Right renal cortex interstitium (tissue), 3 donors: ENCODE results near the gene RABGGTA. TPM values are rescaled to one million over a fixed set of nuclear protein-coding genes. Genes with fewer than 3 reads are reported as not detected.
A peak's percentile ranks its signal among the peaks of the same experiment; 100 is the strongest.
"Not testable (repeated sequence)": the region's sequence is repeated elsewhere in the genome, so short reads cannot be mapped to it uniquely, and the experiment has no call there.

Source experiments
- DNase-seq, 3 donors: peaks; one replicate each; pipeline ENCODE4 v3.0.0-alpha.2; 2013; ENCODE audit warnings: low read depth in 3 of 3, low spot score in 2 of 3
- polyA plus RNA-seq, 3 donors: library from polyadenylated mRNA; unstranded; fragments of 120-200 nt; gene quantifications; one replicate each; pipeline ENCODE4 v1.2.1, GENCODE V29; 2013; ENCODE audit not compliant: insufficient read length in 3 of 3

RABGGTA gene
- polyA plus RNA-seq, 3 donors = 18.2 to 19.0 (median 18.5) TPM

DNA sequence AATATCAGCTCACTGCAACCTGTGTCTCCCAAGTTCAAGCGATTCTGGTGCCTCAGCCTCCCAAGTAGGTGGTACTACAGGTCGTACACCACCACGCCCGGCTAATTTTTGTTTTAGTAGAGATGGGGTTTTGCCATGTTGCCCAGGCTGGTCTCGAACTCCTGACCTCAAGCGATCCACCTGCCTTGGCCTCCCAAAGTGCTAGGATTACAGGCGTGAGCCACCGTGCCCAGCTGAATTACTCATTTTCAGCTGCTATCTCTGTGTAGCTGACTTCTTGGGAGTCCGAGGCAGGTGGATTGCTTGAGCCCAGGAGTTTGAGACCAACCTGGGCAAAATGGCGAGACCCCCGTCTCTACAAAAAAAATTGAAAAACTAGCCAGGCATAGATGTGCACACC, 26.0 kb downstream of the RABGGTA start:
- DNase-seq = not testable (repeated sequence)

DNA sequence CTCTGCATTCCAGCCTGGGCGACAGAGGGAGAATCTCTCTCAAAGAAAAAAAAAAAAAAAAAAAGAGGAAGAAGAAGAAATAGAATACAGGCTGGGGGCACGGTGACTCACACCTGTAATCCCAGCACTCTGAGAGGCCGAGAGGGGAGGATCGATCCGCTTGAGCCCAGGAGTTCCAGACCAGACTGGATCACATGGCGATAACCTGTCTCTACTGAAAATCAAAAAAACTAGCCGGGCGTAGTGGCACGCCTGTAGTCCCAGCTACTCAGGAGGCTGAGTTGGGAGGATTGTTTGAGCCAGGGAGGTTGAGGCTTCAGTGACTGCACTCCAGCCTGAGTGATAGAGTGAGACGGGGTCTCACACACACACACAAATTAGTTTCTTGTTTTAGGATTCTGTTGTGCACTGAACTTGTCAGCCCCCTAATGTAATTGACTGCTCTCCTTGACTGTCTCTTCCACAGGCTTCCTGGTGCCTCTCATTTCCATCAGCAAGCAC, 28.0 kb downstream of the RABGGTA start:
- DNase-seq = no peak

DNA sequence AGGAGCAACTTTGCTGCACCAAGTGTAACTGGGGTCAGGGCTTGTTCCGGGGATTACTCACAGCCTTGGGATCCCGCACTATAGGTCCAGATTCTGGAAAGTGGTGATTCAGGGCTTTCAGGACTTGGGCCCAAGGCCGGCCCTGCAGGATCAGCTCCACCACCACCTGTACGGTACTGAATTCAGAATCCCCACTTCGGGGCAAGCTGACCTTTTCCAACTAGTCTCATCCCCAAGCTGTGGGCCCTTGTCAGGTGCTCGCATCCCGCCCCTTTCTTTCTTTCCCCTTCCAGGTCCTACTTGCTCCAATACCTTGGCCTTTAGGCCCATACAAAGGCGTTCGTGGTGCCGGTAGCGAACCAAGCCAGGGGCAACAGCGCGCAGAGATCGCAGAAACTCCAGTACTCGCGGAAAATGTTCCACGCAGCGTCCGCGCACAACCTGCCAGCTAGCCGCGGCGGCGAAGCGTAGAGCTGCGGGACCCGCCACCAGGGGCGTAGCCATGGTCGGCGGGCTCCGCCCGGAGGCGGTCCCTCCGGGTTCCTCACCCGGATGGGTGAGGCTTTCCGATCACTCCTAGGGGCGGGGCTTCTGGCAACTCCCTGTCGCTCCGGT, 29.5 kb downstream of the RABGGTA start:
- peak in 1 of 3 donors; percentile 92 for DNase-seq

DNA sequence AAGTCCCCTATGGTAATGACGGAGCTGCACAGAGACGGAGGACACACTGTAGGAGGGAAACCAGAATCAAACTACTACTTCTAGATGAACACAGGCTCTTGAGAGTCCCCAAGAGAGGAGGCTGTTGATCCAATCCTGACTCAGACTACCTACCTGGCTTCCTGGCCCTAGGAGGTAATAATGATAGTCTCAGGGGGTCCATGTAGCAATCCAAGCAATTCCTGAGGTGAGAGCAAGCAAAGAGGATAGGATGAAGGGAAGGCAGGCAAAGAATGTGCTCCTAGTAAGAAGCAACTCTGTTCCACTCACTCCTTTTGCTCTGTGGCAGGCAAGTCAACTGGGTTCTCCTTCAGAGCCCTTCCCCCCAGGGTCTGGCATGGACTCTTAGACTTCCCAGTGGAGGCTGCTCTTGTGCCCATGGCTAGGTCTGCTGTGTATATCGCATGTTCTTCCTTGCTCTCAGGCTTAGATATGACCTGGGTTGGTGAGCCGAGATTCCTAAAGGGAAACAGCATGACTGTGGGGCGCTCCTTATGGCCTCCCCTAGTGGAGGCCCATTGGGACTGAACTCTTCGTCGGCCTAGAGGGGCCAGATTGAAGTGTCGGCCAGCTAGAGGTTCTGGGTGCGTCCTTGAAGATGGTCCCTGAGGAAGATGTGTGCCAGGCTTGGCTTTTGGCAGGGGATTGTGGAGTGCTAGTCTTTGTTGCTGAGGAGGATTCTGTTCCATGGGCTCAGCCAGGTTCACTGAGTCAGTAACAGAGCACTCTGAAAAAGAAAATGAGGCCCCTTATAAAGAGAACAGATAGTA, 31.1 kb downstream of the RABGGTA start:
- no peak for DNase-seq

DNA sequence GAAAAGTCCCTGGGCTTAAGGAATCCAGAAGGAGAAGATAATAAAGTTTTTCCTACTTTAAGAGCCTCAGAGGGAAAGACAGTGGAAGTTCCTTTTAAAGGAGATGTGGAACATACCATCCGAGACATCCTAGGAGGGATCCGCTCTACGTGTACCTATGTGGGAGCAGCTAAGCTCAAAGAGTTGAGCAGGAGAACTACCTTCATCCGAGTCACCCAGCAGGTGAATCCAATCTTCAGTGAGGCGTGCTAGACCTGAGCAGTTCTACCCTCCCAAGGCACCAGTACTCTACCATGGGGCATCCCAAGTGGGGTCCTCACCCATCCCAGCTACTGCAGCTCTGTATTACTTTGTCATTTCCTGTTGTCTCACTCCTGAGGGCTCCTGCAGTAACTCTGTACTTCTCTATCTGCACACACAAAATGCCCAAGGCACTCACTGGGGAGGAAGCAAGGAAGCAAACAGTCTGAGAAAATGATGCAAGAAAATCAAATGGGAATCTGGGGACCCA, 32.8 kb downstream of the RABGGTA start:
- DNase-seq = no peak

DNA sequence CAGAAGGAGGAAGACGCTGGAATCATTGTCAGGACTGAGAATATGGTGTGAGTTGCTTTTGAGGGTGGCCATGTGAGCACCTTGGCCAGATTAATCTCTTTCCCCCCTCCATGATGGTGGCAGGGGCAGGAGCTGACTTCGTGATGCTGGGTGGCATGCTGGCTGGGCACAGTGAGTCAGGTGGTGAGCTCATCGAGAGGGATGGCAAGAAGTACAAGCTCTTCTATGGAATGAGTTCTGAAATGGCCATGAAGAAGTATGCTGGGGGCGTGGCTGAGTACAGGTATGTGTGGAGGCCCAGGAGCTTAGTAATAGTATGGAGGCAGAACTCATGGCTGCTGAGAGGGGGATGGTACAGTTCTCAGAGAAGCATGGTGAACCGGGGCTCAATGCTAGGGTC, 33.3 kb downstream of the RABGGTA start:
- DNase-seq = no peak

DNA sequence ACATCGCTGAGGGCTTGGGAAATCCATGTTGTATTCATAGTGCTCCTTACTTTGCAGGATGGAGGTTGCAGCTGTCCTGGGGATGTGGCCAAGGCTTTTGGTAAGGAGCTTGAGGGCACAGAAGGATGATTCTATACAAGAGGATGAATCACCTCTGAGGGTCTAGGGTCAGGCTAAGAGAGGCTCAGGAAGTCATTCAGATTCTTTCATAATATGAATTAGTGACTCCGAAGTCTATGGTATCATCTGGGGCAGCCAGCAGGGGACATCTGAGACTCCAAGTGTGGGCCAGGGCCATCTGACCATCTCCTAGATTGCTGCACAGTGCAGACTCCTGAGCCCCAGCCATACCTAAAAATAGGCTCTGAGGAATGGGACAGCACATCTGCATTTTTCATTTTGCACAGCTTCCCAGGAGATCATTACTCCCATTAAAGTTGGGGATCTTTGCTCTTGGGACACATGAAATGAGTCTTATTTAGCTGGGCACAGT, 33.9 kb downstream of the RABGGTA start:
- no peak for DNase-seq

DNA sequence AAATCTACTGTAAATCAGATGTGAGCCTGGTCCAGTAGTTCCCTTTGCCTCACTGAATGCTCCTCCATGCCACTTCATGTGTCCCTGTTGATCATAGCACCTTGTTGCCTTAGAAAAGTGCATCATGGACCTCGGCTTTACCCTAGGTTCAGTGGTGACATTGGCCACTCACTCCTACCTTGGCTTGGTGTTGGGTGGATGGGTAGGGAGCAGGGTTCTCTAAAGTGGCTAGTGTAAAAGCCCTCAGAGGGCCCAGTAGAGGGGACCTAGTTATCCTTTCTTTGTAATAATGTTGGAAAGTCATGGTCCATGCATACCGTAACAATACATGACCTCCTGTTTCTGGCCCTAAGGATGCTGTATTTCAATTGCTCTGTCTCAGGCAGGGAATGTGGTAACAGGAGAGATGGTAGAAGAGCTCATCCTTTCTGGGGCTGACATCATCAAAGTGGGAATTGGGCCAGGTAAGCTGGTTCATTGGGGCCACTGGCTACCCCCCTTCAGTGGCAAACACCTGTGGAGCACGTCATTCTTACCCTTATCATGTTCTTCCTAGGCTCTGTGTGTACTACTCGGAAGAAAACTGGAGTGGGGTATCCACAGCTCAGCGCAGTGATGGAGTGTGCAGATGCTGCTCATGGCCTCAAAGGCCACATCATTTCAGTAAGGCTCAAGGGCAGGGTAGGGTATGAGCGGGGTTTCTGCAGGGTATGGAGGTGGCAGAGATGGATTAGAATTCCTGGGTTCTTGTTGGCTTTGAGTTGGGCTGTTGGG, 34.5 kb downstream of the RABGGTA start:
- no peak for DNase-seq

DNA sequence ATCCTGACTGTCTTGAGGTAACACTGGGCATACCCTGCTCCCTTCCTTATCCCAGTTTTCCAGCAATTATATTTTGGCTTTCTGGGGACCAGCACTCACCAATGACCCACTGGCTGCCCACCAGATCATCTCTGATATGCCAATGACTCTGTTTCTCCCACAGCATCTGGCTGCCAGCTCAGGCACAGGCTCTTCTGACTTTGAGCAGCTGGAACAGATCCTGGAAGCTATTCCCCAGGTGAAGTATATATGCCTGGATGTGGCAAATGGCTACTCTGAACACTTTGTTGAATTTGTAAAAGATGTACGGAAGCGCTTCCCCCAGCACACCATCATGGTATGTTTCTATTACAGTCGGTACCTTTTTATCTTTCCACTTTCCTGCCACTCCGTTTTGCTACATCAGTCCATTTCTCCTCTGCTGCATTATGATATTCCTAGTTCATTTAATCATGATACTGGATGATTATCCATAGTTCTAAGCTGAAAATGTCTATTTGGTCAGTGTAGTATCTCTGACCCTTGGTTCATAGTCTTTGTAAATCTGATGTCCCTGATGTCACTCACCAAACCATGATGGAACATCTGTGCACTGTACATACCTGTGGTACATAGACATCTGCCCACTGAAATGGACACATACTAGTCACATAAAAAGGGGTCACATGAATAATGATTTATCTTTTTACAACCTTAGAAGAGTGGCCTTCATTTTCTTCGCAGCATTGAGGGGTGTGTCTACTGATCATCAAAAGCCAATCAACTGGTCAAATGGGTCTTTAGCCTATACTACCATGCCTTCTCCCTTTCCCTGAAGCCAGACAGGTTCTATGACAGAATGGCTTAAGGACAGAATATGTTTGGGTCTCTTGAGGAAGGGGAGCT, 35.4 kb downstream of the RABGGTA start:
- DNase-seq = no peak

DNA sequence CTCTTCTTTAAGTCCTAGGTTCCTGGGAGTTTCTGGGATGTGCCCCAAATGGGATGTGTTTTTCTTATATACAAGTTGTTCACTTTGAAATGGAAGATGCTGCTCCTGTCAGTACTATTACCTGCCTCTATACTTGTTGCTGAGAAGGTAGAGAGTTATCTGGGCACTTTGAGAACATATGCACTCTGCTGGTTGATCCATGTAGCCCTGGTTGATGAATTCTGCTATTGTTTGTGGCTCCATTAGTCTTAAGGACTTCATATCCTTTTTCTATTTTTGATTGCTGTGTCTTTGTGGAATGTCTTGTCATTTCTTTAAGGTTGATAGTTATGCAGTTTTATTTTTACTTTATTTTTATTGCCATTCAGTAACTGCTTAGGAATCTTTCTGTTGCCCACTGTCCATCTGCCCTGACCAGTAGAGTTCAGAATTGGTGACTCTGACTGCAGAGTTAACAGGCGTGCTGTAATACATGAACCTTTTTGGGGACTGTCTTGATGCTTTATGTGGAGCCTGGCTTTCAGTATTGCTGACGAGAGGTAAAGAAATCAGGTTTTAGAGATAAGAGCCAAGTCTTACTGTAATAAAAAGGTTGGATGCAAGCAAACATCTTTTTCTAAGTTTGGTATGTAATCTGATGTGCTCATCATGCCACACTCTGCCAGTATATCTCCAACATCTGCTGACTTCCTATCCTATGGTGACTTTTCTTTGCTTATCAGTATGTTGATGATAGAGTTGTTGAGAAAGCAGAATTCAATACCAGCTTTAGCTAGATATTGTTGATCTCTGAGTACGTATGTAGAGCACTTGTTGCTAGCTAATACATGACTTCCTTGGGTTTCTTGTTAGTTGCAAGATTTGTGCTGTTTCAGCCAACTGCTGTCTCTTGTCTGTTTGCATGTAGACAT, 37.0 kb downstream of the RABGGTA start:
- DNase-seq = no peak

DNA sequence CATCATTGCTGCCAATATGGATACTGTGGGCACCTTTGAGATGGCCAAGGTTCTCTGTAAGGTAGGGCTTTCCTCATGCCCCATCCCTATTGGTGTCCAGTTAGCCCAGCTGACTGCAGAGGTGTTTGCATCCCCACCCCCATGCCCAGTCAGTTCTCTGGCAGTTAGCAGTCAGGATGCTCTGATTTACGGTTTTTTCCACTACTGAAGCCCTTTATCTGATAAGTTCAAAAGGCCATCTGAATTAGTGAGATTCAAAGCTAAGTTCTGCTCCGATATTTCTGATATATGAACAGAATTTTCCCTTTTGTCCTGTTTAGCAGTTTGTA, 37.9 kb downstream of the RABGGTA start:
- no peak for DNase-seq

DNA sequence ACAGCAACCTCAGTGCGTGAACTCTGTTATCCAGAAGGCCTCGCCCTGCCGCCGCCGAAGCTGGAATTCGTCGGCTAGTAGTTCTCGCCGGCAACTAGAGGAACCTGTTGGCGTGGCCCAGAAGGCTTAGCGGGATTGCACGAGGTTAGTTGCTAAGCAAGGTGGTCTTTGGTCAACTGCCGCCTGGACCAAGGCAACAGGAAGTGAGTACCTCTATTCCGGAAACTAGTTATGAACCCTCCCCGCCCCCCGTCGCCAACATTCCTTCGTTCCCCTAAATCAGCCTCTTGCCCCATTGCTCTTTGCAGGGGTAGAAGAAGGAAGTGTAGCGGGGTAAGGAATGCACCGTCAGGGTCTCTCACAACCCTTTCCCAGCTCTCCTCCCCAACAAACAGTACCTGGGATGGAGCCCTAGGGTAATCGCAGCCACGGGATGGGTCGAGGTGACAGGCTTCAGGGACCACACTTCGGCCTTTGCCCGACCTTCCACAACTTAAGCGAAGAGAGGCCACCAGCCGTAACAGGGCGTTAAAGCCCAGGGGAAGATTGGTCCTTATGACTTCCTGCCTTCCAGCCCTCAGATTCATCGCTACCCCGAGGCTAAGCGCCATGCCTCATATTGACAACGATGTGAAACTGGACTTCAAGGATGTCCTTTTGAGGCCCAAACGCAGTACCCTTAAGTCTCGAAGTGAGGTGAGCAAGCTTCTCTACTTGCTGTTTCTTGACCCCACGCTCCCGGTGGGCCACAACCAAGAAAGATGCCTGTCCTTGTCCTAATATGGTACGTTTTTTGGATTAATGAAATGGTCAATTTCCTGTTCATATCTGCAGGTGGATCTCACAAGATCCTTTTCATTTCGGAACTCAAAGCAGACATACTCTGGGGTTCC, 38.5 kb downstream of the RABGGTA start, which contains the start of gene GMPR2:
Gene GMPR2 (plus strand): TSS at position 285 of the 893 bp plus-strand sequence. CDS start 325 bp downstream, at position 610.
- DNase-seq = no peak

DNA sequence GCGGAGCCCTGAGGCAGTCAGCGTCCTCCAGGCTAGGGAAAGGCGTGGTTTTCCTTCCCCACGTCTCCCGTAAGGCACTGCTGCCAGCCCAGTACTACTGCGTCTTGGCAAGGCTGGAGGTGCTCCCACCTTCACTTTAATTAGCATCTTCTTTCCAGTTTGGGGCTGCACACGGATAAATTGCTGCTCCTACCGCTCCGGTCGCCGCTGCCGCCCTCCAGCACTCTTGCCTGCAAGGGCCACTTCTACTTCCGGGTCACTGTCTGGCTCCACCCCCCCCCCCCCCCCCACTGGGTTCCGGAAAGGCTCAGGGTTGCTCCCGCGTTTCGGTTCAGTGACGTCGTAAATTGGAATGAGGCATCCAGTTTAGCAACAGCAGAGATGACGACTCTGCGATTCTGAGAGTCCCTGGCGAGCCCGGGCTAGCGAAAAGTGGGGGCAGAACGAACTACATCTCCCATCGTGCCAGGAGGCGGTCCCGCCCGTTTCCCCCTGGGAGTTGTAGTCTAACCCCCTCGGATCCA, 39.2 kb downstream of the RABGGTA start, which contains the start of gene NEDD8:
Gene NEDD8 (minus strand): TSS at position 247 of the 524 bp plus-strand sequence. CDS start 100 bp downstream, at position 147.
- peak; percentile 83 to 90 (median 84) for DNase-seq

DNA sequence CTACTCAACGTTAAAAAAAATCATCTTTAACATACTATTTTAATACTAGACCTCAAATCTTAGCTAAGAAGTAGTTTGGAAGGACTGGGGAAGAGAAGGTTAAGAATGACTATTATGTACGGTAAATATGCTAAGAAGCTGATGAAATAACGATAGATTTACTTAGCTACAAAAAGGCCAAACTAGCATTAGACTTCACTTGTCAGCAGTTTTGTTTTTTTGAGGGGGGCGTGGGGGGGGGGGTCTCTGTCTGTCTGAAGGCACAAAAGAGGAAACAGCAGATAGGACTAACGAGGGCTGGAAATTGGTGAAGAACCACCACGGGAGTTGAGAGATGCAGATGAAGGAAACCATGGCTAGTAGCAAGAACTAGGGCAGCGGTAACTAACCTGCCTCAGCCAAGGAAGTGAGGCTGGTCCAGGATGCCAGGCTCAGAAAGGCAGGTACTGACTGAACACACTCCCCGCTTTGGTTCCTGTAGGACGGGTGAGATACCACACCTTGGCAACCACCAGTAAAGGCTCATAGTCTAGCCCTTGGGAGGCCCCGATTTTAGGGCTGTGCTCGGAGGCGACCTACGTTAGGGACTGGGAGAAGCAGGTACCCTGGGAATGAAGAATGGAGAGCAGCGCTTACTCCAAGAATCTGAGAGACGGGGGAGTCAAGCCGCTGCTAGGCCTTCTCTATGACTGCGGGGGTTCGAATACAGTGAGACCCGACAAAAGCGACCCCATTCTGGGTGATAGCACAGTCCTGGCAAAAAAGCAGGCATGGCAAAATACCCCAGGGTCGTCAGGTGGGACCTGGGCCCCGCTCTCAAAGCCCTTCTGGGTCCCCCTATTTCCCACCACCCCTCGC, 39.9 kb downstream of the RABGGTA start:
- no peak for DNase-seq

DNA sequence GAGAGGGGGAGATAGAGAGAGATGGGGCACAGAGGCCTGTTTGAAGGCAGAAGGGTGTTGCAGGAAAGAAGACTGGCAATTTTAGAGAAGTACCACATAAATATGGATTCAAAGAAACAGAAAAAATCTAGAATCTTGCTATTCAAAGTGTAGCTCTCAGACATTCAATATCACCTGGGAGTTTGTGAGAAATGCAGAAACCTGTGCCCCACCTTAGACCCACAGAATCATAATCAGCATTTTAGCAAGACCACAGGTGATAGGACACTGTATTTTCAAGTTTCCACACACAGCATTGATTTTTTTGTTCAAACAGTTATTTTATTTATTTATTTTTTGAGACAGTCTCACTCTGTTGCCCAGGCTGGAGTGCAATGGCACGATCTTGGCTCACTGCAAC, 42.5 kb downstream of the RABGGTA start:
- no peak for DNase-seq

DNA sequence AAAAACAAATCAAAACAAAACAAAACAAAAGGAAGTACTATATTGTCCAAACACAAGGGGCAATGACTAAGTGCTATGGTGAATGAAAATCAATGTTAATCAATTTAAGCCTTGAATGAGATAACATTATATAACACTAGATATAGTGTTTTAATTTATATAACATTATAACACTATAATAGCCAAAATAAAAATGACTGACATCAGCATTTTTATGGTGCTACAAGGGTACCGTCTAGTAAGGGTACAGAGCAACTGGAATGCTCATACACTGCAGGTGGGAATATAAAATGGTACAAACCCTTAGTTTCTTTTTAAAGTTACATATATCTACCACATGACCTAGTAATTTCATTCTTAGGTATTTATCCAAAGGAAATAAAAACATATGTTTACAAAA, 44.9 kb downstream of the RABGGTA start:
- no peak for DNase-seq
